WTC11 (cell line): ENCODE results near the gene MX1. TPM values are rescaled to one million over a fixed set of nuclear protein-coding genes. Genes with fewer than 3 reads are reported as not detected.

Experiments
- ATAC-seq: fragments of 200-7000 bp; cut with Tn5 transposase; 2 replicates; pipeline ENCODE4 v1.10.0; 2021; ENCODE audit warnings: mild to moderate bottlenecking, moderate library complexity
- CTCF ChIA-PET: fragments of 300-600 bp; sonication (Branson Sonifier 250); formaldehyde crosslinking; loops from one replicate; lab custom pipeline; 2021; ENCODE audit warnings: antibody characterized with exemption; lab: Charles Lee
- POLR2A ChIA-PET: fragments of 350-600 bp; sonication (Branson Sonifier 250); formaldehyde crosslinking; loops from one replicate; lab custom pipeline; 2021; ENCODE audit warnings: antibody characterized with exemption; lab: Charles Lee
- DNase-seq: peaks from one replicate; pipeline ENCODE4 v3.0.0; 2021; ENCODE audit warnings: low spot score
- H3K27ac Mint-ChIP-seq: 2 replicates; pipeline ENCODE4 v1.8.0; 2021; ENCODE audit warnings: mixed read lengths
- H3K27me3 Mint-ChIP-seq: 2 replicates; pipeline ENCODE4 v1.8.0; 2021; ENCODE audit warnings: low read depth, mild to moderate bottlenecking, moderate library complexity, mixed read lengths
- H3K36me3 Mint-ChIP-seq: 2 replicates; pipeline ENCODE4 v1.8.0; 2021; ENCODE audit warnings: mixed read lengths
- H3K4me1 Mint-ChIP-seq: 2 replicates; pipeline ENCODE4 v1.8.0; 2022; ENCODE audit warnings: mixed read lengths
- H3K4me3 Mint-ChIP-seq: 2 replicates; pipeline ENCODE4 v1.8.0; 2021; ENCODE audit warnings: mild to moderate bottlenecking, moderate library complexity, mixed read lengths
- H3K9me3 Mint-ChIP-seq: 2 replicates; pipeline ENCODE4 v1.8.0; 2021; ENCODE audit warnings: mixed read lengths
- AFF4 ChIP-seq: sonication (generic); formaldehyde crosslinking; IDR thresholded peaks from 2 replicates; pipeline ENCODE4 v1.8.1; 2023; ENCODE audit warnings: mild to moderate bottlenecking, missing genetic modification reagents, borderline replicate concordance
- CREB1 ChIP-seq: sonication (generic); formaldehyde crosslinking; IDR thresholded peaks from 2 replicates; pipeline ENCODE4 v1.8.0; 2023; ENCODE audit warnings: mild to moderate bottlenecking, missing genetic modification reagents
- CREM ChIP-seq: sonication (generic); formaldehyde crosslinking; IDR thresholded peaks from 2 replicates; pipeline ENCODE4 v1.8.1; 2022; ENCODE audit warnings: mild to moderate bottlenecking, missing genetic modification reagents, moderate library complexity
- ETV6 ChIP-seq: sonication (generic); formaldehyde crosslinking; IDR thresholded peaks from 2 replicates; pipeline ENCODE4 v1.8.1; 2022; ENCODE audit warnings: mild to moderate bottlenecking, missing genetic modification reagents
- JAZF1 ChIP-seq: fragments of 250-450 bp; sonication (Bioruptor Pico); IDR thresholded peaks from 2 replicates; pipeline ENCODE4 v1.9.0; 2021; ENCODE audit warnings: moderate library complexity, mild to moderate bottlenecking, inconsistent platforms
- JUN ChIP-seq: sonication (generic); formaldehyde crosslinking; IDR thresholded peaks from 2 replicates; pipeline ENCODE4 v1.8.0; 2023; ENCODE audit warnings: mild to moderate bottlenecking, missing genetic modification reagents
- MYBL2 ChIP-seq: sonication (generic); formaldehyde crosslinking; IDR thresholded peaks from 2 replicates; pipeline ENCODE4 v1.8.1; 2023; ENCODE audit warnings: mild to moderate bottlenecking, moderate library complexity, missing genetic modification reagents
- NFE2L1 ChIP-seq: sonication (generic); formaldehyde crosslinking; IDR thresholded peaks from 2 replicates; pipeline ENCODE4 v1.8.1; 2023; ENCODE audit warnings: missing genetic modification reagents
- PRRX2 ChIP-seq: fragments of 250-450 bp; sonication (Bioruptor Pico); IDR thresholded peaks from 2 replicates; pipeline ENCODE4 v1.8.0; 2021; ENCODE audit warnings: mild to moderate bottlenecking
- RELA ChIP-seq: sonication (generic); formaldehyde crosslinking; IDR thresholded peaks from 2 replicates; pipeline ENCODE4 v1.8.1; 2022; ENCODE audit warnings: missing genetic modification reagents, mild to moderate bottlenecking, borderline replicate concordance
- TEAD1 ChIP-seq: sonication (generic); formaldehyde crosslinking; IDR thresholded peaks from 2 replicates; pipeline ENCODE4 v1.8.0; 2022; ENCODE audit warnings: mild to moderate bottlenecking, missing genetic modification reagents
- ZBTB43 ChIP-seq: sonication (generic); formaldehyde crosslinking; IDR thresholded peaks from 2 replicates; pipeline ENCODE4 v1.8.1; 2023; ENCODE audit warnings: mild to moderate bottlenecking, missing genetic modification reagents
- ZMAT4 ChIP-seq: fragments of 250-450 bp; sonication (Bioruptor Pico); IDR thresholded peaks from 2 replicates; pipeline ENCODE4 v1.9.0; 2021; ENCODE audit warnings: mild to moderate bottlenecking
- ZNF281 ChIP-seq: sonication (generic); formaldehyde crosslinking; IDR thresholded peaks from 2 replicates; pipeline ENCODE4 v1.8.0; 2023; ENCODE audit warnings: mild to moderate bottlenecking, missing genetic modification reagents
- ZNF423 ChIP-seq: fragments of 250-450 bp; sonication (Bioruptor Pico); IDR thresholded peaks from 2 replicates; pipeline ENCODE4 v2.1.2; 2022; ENCODE audit warnings: mild to moderate bottlenecking, moderate library complexity
- total RNA-seq: library from RNA; stranded (reverse); gene quantifications from 3 replicates; pipeline ENCODE4 v1.2.3, GENCODE V29; 2021
- TF ChIP-seq, protein P1 (sequence below): sonication (generic); formaldehyde crosslinking; IDR thresholded peaks from 2 replicates; pipeline ENCODE4 v1.8.1; 2023; ENCODE audit warnings: mild to moderate bottlenecking, moderate library complexity, missing genetic modification reagents
- TF ChIP-seq, protein P2 (sequence below): sonication (generic); formaldehyde crosslinking; IDR thresholded peaks from 2 replicates; pipeline ENCODE4 v1.8.1; 2022; ENCODE audit warnings: missing genetic modification reagents, borderline replicate concordance
- TF ChIP-seq, protein P3 (sequence below): sonication (generic); formaldehyde crosslinking; IDR thresholded peaks from 2 replicates; pipeline ENCODE4 v1.8.0; 2023; ENCODE audit warnings: missing genetic modification reagents, mild to moderate bottlenecking, borderline replicate concordance
- TF ChIP-seq, protein P4 (sequence below): sonication (generic); formaldehyde crosslinking; IDR thresholded peaks from 2 replicates; pipeline ENCODE4 v1.8.1; 2022; ENCODE audit warnings: mild to moderate bottlenecking, moderate library complexity, missing genetic modification reagents

The MX1 gene
- total RNA-seq, 1 experiment from 2014 or later, result 3.6 TPM

GRCh38 chr21:41490330-41490729 is 64.3 kb downstream of the MX1 start (continued):
- TF ChIP-seq, protein P1, sequence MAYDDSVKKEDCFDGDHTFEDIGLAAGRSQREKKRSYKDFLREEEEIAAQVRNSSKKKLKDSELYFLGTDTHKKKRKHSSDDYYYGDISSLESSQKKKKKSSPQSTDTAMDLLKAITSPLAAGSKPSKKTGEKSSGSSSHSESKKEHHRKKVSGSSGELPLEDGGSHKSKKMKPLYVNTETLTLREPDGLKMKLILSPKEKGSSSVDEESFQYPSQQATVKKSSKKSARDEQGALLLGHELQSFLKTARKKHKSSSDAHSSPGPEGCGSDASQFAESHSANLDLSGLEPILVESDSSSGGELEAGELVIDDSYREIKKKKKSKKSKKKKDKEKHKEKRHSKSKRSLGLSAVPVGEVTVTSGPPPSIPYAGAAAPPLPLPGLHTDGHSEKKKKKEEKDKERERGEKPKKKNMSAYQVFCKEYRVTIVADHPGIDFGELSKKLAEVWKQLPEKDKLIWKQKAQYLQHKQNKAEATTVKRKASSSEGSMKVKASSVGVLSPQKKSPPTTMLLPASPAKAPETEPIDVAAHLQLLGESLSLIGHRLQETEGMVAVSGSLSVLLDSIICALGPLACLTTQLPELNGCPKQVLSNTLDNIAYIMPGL (CRISPR knock-in tag), result no peak
- TF ChIP-seq CREM (CRISPR knock-in tag), result no peak

GRCh38 chr21:41491412-41491811 is 65.4 kb downstream of the MX1 start:
- H3K4me1 Mint-ChIP-seq, result peaks cover 12% of the 10 kb centered on the region; the same call in 1 of the 2 replicates
- H3K4me3 Mint-ChIP-seq, result no peak overlapping the region
- peaks cover 7% of the 10 kb centered on the region; the same call in 1 of the 2 replicates for H3K36me3 Mint-ChIP-seq
- TF ChIP-seq MYBL2 (CRISPR knock-in tag) (no peak), ETV6 (CRISPR knock-in tag) (no peak), JUN (CRISPR knock-in tag) (no peak), ZMAT4 (CRISPR knock-in tag) (no peak), ZBTB43 (no peak), PRRX2 (CRISPR knock-in tag) (no peak), ZNF281 (CRISPR knock-in tag) (no peak), NFE2L1 (CRISPR knock-in tag) (no peak), TEAD1 (CRISPR knock-in tag) (no peak), ZNF423 (CRISPR knock-in tag) (no peak), JAZF1 (CRISPR knock-in tag) (no peak), CREB1 (CRISPR knock-in tag) (no peak), AFF4 (CRISPR knock-in tag) (no peak), RELA (no peak)
- TF ChIP-seq, protein P2, sequence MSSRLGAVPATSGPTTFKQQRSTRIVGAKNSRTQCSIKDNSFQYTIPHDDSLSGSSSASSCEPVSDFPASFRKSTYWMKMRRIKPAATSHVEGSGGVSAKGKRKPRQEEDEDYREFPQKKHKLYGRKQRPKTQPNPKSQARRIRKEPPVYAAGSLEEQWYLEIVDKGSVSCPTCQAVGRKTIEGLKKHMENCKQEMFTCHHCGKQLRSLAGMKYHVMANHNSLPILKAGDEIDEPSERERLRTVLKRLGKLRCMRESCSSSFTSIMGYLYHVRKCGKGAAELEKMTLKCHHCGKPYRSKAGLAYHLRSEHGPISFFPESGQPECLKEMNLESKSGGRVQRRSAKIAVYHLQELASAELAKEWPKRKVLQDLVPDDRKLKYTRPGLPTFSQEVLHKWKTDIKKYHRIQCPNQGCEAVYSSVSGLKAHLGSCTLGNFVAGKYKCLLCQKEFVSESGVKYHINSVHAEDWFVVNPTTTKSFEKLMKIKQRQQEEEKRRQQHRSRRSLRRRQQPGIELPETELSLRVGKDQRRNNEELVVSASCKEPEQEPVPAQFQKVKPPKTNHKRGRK (CRISPR knock-in tag), result no peak
- TF ChIP-seq, protein P3, sequence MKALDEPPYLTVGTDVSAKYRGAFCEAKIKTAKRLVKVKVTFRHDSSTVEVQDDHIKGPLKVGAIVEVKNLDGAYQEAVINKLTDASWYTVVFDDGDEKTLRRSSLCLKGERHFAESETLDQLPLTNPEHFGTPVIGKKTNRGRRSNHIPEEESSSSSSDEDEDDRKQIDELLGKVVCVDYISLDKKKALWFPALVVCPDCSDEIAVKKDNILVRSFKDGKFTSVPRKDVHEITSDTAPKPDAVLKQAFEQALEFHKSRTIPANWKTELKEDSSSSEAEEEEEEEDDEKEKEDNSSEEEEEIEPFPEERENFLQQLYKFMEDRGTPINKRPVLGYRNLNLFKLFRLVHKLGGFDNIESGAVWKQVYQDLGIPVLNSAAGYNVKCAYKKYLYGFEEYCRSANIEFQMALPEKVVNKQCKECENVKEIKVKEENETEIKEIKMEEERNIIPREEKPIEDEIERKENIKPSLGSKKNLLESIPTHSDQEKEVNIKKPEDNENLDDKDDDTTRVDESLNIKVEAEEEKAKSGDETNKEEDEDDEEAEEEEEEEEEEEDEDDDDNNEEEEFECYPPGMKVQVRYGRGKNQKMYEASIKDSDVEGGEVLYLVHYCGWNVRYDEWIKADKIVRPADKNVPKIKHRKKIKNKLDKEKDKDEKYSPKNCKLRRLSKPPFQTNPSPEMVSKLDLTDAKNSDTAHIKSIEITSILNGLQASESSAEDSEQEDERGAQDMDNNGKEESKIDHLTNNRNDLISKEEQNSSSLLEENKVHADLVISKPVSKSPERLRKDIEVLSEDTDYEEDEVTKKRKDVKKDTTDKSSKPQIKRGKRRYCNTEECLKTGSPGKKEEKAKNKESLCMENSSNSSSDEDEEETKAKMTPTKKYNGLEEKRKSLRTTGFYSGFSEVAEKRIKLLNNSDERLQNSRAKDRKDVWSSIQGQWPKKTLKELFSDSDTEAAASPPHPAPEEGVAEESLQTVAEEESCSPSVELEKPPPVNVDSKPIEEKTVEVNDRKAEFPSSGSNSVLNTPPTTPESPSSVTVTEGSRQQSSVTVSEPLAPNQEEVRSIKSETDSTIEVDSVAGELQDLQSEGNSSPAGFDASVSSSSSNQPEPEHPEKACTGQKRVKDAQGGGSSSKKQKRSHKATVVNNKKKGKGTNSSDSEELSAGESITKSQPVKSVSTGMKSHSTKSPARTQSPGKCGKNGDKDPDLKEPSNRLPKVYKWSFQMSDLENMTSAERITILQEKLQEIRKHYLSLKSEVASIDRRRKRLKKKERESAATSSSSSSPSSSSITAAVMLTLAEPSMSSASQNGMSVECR (CRISPR knock-in tag), result no peak
- TF ChIP-seq, protein P4, sequence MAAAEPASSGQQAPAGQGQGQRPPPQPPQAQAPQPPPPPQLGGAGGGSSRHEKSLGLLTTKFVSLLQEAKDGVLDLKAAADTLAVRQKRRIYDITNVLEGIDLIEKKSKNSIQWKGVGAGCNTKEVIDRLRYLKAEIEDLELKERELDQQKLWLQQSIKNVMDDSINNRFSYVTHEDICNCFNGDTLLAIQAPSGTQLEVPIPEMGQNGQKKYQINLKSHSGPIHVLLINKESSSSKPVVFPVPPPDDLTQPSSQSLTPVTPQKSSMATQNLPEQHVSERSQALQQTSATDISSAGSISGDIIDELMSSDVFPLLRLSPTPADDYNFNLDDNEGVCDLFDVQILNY (CRISPR knock-in tag), result no peak
- TF ChIP-seq, all 79 proteins: peak for 0
- ChIA-PET CTCF (interaction anchor here (0.7 kb wide), 1 partner anchor 12 kb away, joined by 5 read pairs; no protein-coding TSS in a partner anchor), POLR2A (no interaction called here)
- DNase-seq, result no peak
- Mint-ChIP-seq H3K9me3 (no peaks in the 10 kb centered on the region), H3K27ac (no peak overlapping the region), H3K27me3 (no peaks in the 10 kb centered on the region)
- no peak for ATAC-seq
